Astrocyte (in vitro differentiated cells and primary cell): ENCODE results near the gene ALKBH2. TPM values are rescaled to one million over a fixed set of nuclear protein-coding genes. Genes with fewer than 3 reads are reported as not detected.

Experiments used
- DNase-seq: peaks from one replicate; pipeline ENCODE4 v3.0.0-alpha.2; 2010; ENCODE audit warnings: low read depth
- FAIRE-seq: peaks from 2 replicates; lab custom pipeline; 2011; peaks lifted over from hg19 to GRCh38; lab: Jason Lieb, UNC
- H2AFZ ChIP-seq: 2 replicates; pipeline ENCODE4 v1.6.0; 2012; ENCODE audit warnings: low read depth, low read length, inconsistent platforms
- H3K27ac ChIP-seq: 2 replicates; pipeline ENCODE4 v1.5.1; 2011; ENCODE audit warnings: low read depth, low read length, inconsistent platforms
- H3K27me3 ChIP-seq: 2 replicates; pipeline ENCODE4 v1.6.0; 2011; ENCODE audit warnings: low read length, inconsistent platforms; ENCODE audit not compliant: insufficient read depth
- H3K36me3 ChIP-seq: 2 replicates; pipeline ENCODE4 v1.5.1; 2011; ENCODE audit warnings: low read length, inconsistent platforms; ENCODE audit not compliant: insufficient read depth
- H3K4me1 ChIP-seq: 2 replicates; pipeline ENCODE4 v1.5.1; 2011; ENCODE audit warnings: low read length, inconsistent platforms; ENCODE audit not compliant: insufficient read depth
- H3K4me2 ChIP-seq: 2 replicates; pipeline ENCODE4 v1.6.0; 2012; ENCODE audit warnings: low read length, inconsistent platforms
- H3K4me3 ChIP-seq: 2 replicates; pipeline ENCODE4 v1.5.1; 2011; ENCODE audit warnings: low read depth, mild to moderate bottlenecking, low read length, inconsistent platforms; ENCODE audit not compliant: insufficient read depth
- H3K79me2 ChIP-seq: 2 replicates; pipeline ENCODE4 v1.6.0; 2012; ENCODE audit warnings: mild to moderate bottlenecking, low read length, inconsistent platforms; ENCODE audit not compliant: insufficient read depth
- H3K9ac ChIP-seq: 2 replicates; pipeline ENCODE4 v1.6.0; 2012; ENCODE audit warnings: mild to moderate bottlenecking, low read length, inconsistent platforms
- H3K9me3 ChIP-seq: 2 replicates; pipeline ENCODE4 v1.5.1; 2012; ENCODE audit warnings: low read depth, mild to moderate bottlenecking, low read length, inconsistent platforms; ENCODE audit not compliant: insufficient read depth
- H4K20me1 ChIP-seq: 2 replicates; pipeline ENCODE4 v1.6.0; 2012; ENCODE audit warnings: low read length, inconsistent platforms; ENCODE audit not compliant: insufficient read depth
- H3K27ac Mint-ChIP-seq: one replicate; pipeline ENCODE4 v1.8.0; 2021; ENCODE audit warnings: mild to moderate bottlenecking, mixed read lengths; ENCODE audit not compliant: unreplicated experiment
- H3K27me3 Mint-ChIP-seq: one replicate; pipeline ENCODE4 v1.8.0; 2021; ENCODE audit warnings: low read depth, mixed read lengths; ENCODE audit not compliant: unreplicated experiment
- H3K36me3 Mint-ChIP-seq: one replicate; pipeline ENCODE4 v1.8.0; 2021; ENCODE audit warnings: low read depth, mixed read lengths; ENCODE audit not compliant: unreplicated experiment
- H3K4me1 Mint-ChIP-seq: one replicate; pipeline ENCODE4 v1.8.0; 2021; ENCODE audit warnings: low read depth, mixed read lengths; ENCODE audit not compliant: unreplicated experiment
- H3K4me3 Mint-ChIP-seq: one replicate; pipeline ENCODE4 v1.8.0; 2021; ENCODE audit warnings: mild to moderate bottlenecking, moderate library complexity, mixed read lengths; ENCODE audit not compliant: unreplicated experiment
- H3K9me3 Mint-ChIP-seq: one replicate; pipeline ENCODE4 v1.8.0; 2021; ENCODE audit warnings: mild to moderate bottlenecking, mixed read lengths; ENCODE audit not compliant: unreplicated experiment
- EZH2 ChIP-seq: IDR thresholded peaks from 2 replicates; pipeline ENCODE4 v1.6.1; 2012; ENCODE audit warnings: mild to moderate bottlenecking, low read length, inconsistent platforms; ENCODE audit not compliant: insufficient read depth
- total RNA-seq: library from RNA; stranded (reverse); gene quantifications from 2 replicates; pipeline ENCODE4 v1.2.1, GENCODE V29; 2021
- TF ChIP-seq, protein P1 (sequence below): IDR thresholded peaks from 2 replicates; pipeline ENCODE4 v1.5.1; 2011; ENCODE audit warnings: low read depth, mild to moderate bottlenecking, inconsistent platforms, low read length, moderate library complexity; ENCODE audit not compliant: insufficient read depth

ALKBH2 gene
- total RNA-seq, 1 donor from 2014 or later, result 5.1 TPM

DNA sequence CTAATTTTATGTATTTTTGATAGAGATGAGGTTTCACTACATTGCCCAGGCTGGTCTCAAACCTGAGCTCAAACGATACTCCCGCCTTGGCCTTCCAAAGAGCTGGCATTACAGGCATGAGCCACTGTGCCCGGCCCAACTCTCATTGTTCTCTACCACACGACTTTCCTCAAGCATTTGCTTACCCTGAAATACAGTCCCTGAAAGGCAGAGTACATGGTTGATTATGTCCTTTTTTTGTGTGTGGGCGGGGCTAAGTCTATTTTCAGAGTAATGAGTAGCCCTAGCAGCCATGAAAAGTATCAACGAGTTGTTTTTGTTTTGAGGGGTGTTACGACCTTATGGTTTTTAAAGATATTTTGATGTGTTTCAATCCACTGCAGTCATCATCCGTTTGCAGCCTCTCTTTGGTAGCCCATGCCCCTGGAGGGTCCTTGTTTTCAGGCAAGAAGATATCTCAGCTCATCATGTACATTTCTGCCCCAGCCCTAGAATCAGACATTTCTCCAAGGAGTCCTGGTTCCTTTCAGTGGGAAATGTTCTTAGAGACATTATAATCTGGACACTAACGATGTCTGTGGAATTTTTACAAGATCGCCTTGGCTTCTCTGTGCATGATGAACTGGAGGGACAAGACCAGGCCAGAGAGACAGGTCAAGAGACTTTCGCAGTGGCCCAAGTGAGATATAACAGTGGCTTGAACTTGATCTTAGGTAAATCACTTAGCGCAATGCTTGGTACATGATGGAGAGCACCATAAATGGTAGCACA, 31.8 kb upstream of the ALKBH2 start:
- Histone ChIP-seq H3K4me3 (no peak overlapping the region), H3K36me3 (no peaks in the 10 kb centered on the region), H4K20me1 (no peaks in the 10 kb centered on the region), H3K4me2 (no peak overlapping the region), H3K27ac (no peak overlapping the region), H3K4me1 (no peaks in the 10 kb centered on the region), H3K79me2 (no peaks in the 10 kb centered on the region), H2AFZ (no peak overlapping the region), H3K9ac (no peak overlapping the region), H3K9me3 (no peaks in the 10 kb centered on the region), H3K27me3 (no peaks in the 10 kb centered on the region)
- TF ChIP-seq EZH2, result no peak
- TF ChIP-seq, protein P1, sequence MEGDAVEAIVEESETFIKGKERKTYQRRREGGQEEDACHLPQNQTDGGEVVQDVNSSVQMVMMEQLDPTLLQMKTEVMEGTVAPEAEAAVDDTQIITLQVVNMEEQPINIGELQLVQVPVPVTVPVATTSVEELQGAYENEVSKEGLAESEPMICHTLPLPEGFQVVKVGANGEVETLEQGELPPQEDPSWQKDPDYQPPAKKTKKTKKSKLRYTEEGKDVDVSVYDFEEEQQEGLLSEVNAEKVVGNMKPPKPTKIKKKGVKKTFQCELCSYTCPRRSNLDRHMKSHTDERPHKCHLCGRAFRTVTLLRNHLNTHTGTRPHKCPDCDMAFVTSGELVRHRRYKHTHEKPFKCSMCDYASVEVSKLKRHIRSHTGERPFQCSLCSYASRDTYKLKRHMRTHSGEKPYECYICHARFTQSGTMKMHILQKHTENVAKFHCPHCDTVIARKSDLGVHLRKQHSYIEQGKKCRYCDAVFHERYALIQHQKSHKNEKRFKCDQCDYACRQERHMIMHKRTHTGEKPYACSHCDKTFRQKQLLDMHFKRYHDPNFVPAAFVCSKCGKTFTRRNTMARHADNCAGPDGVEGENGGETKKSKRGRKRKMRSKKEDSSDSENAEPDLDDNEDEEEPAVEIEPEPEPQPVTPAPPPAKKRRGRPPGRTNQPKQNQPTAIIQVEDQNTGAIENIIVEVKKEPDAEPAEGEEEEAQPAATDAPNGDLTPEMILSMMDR, result no peak
- Mint-ChIP-seq H3K27ac (no peak overlapping the region), H3K27me3 (peaks cover 11% of the 10 kb centered on the region), H3K36me3 (peaks cover 3% of the 10 kb centered on the region), H3K4me3 (no peak overlapping the region), H3K4me1 (no peaks in the 10 kb centered on the region), H3K9me3 (no peaks in the 10 kb centered on the region)
- no peak for FAIRE-seq
- no peak for DNase-seq

DNA sequence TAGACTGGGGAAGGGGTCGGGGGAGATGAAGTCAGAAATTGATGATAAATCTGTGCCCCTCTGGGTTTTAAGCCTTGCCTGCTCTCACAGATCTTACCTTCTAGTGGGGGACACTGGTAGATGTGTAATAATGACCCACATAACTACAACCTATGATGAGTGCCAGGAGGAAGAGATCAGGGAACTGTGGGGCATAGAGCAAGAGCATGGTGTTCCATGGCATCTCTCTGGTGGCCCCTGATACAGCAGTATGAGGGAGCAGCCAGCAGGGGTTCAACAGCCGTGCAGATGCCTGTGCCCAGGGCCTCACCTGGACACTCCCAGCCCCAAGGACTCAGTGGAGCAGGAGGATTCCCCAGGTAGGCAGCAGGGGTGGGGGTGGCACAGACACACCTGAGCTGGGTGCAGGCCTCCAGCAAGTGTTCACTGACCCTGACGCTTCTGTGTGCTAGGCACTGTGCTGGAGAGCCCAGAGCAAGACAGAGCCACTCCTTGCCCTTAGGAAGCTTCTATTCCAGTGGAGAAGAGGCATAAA, 28.1 kb upstream of the ALKBH2 start:
- no peak overlapping the region for H3K4me3 Mint-ChIP-seq
- no peak overlapping the region for H3K27ac Mint-ChIP-seq
- FAIRE-seq (no peak), DNase-seq (no peak)
- no peak overlapping the region for H3K9ac ChIP-seq
- no peaks in the 10 kb centered on the region for H3K36me3 Mint-ChIP-seq
- H3K36me3 ChIP-seq, result no peaks in the 10 kb centered on the region
- no peaks in the 10 kb centered on the region for H3K27me3 ChIP-seq
- no peak overlapping the region for H3K27ac ChIP-seq
- no peak for TF ChIP-seq EZH2
- TF ChIP-seq, protein P1, result no peak
- no peak overlapping the region for H2AFZ ChIP-seq
- H3K79me2 ChIP-seq, result no peaks in the 10 kb centered on the region
- H3K9me3 Mint-ChIP-seq, result no peaks in the 10 kb centered on the region
- no peaks in the 10 kb centered on the region for H3K9me3 ChIP-seq
- H4K20me1 ChIP-seq, result no peaks in the 10 kb centered on the region
- no peak overlapping the region for H3K4me3 ChIP-seq
- H3K4me1 ChIP-seq, result no peaks in the 10 kb centered on the region
- H3K4me2 ChIP-seq, result no peak overlapping the region
- H3K4me1 Mint-ChIP-seq, result no peaks in the 10 kb centered on the region
- peaks cover 3% of the 10 kb centered on the region for H3K27me3 Mint-ChIP-seq

DNA sequence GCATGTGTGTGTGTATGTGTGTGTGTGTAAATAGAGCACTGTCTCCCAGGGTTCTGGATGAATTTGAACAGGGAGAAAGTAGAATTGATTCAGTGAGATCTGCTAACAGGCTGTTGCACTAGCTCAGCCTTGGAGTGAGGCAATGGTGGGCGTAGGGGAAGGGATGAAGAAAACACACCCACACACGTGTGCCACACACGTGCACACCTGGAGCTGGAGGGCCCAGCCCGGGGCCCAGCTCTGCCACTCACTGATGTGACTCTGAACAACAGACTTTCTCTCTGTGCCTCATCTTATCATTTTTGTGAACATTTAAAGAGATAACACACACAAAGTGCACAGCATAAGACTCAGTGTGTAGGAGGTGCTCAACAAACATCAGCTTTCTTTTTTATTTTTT, 27.3 kb upstream of the ALKBH2 start:
- Mint-ChIP-seq H3K4me3 (no peak overlapping the region), H3K4me1 (peaks cover 6% of the 10 kb centered on the region), H3K27ac (no peak overlapping the region), H3K27me3 (no peaks in the 10 kb centered on the region), H3K36me3 (no peaks in the 10 kb centered on the region), H3K9me3 (no peaks in the 10 kb centered on the region)
- Histone ChIP-seq H3K27me3 (no peaks in the 10 kb centered on the region), H3K9ac (no peak overlapping the region), H3K4me2 (no peak overlapping the region), H2AFZ (no peak overlapping the region), H3K4me1 (no peaks in the 10 kb centered on the region), H3K36me3 (no peaks in the 10 kb centered on the region), H3K79me2 (no peaks in the 10 kb centered on the region), H3K27ac (no peak overlapping the region), H3K9me3 (no peaks in the 10 kb centered on the region), H3K4me3 (no peak overlapping the region), H4K20me1 (no peaks in the 10 kb centered on the region)
- FAIRE-seq (no peak), DNase-seq (no peak)
- no peak for TF ChIP-seq EZH2
- TF ChIP-seq, protein P1, result no peak
